Endodermal cell (in vitro differentiated cells): ENCODE measurements around the gene ARHGEF2. TPM values are rescaled to one million over a fixed set of nuclear protein-coding genes. Genes with fewer than 3 reads are reported as not detected.

ENCODE experiments used
- DNase-seq: peaks from one replicate; pipeline ENCODE4 v3.0.0-alpha.2; 2017
- H3K27ac ChIP-seq: 2 replicates; pipeline ENCODE4 v1.5.1; 2013; ENCODE audit warnings: mild to moderate bottlenecking, low read depth, low read length, moderate library complexity
- H3K27me3 ChIP-seq: 2 replicates; pipeline ENCODE4 v1.6.1; 2013; ENCODE audit warnings: mild to moderate bottlenecking, low read length, moderate library complexity; ENCODE audit not compliant: insufficient read depth, control insufficient read depth, poor library complexity, severe bottlenecking
- H3K36me3 ChIP-seq: 2 replicates; pipeline ENCODE4 v1.7.0; 2013; ENCODE audit warnings: mild to moderate bottlenecking, low read length, moderate library complexity; ENCODE audit not compliant: control insufficient read depth, insufficient read depth
- H3K4me1 ChIP-seq: one replicate; pipeline ENCODE4 v1.7.0; 2013; ENCODE audit warnings: low read length; ENCODE audit not compliant: control insufficient read depth, insufficient read depth
- H3K4me3 ChIP-seq: 2 replicates; pipeline ENCODE4 v1.5.1; 2013; ENCODE audit warnings: mild to moderate bottlenecking, low read length, moderate library complexity
- H3K9ac ChIP-seq: 2 replicates; pipeline ENCODE4 v1.6.1; 2013; ENCODE audit warnings: mild to moderate bottlenecking, low read length, moderate library complexity; ENCODE audit not compliant: poor library complexity, severe bottlenecking; ENCODE audit errors: extremely low read depth
- H3K9me3 ChIP-seq: 2 replicates; pipeline ENCODE4 v1.6.1; 2013; ENCODE audit warnings: mild to moderate bottlenecking, low read length, moderate library complexity; ENCODE audit not compliant: control insufficient read depth
- H3K27ac Mint-ChIP-seq: 2 replicates; pipeline ENCODE4 v1.8.0; 2020; ENCODE audit warnings: mixed read lengths
- H3K27me3 Mint-ChIP-seq: 2 replicates; pipeline ENCODE4 v1.8.0; 2021; ENCODE audit warnings: mild to moderate bottlenecking, mixed read lengths; ENCODE audit not compliant: insufficient read depth
- H3K36me3 Mint-ChIP-seq: 2 replicates; pipeline ENCODE4 v1.8.0; 2020; ENCODE audit warnings: low read depth, mixed read lengths
- H3K4me1 Mint-ChIP-seq: 2 replicates; pipeline ENCODE4 v1.8.0; 2020; ENCODE audit warnings: mixed read lengths
- H3K4me3 Mint-ChIP-seq: 2 replicates; pipeline ENCODE4 v1.8.0; 2020; ENCODE audit warnings: mild to moderate bottlenecking, moderate library complexity, mixed read lengths
- H3K9me3 Mint-ChIP-seq: 2 replicates; pipeline ENCODE4 v1.8.0; 2020; ENCODE audit warnings: mild to moderate bottlenecking, mixed read lengths
- CTCF ChIP-seq: fragments of 200-600 bp; sonication (generic); conservative IDR thresholded peaks from 2 replicates; pipeline ENCODE4 v1.5.0; 2021; ENCODE audit warnings: antibody characterized with exemption, mild to moderate bottlenecking
- WGBS, 2 experiments: methylation state at CpG; one replicate each; pipeline versions ENCODE4 v1.1.5 to v1.1.7; 2013; ENCODE audit warnings: missing lambda C conversion rate in 2 of 2, mixed read lengths in 1 of 2; ENCODE audit not compliant: insufficient coverage in 1 of 2, insufficient read length in 1 of 2; 5-methylcytosine and 5-hydroxymethylcytosine counted together
- total RNA-seq, 2 donors: library from RNA; stranded (reverse); fragmentation: NEBNext Ultra II Directional in 1 of 2; extraction: Animal tissue kit (Norgen Biotek cat#: 25700) in 1 of 2; gene quantifications; 2 replicates in 1 of 2; 3 replicates in 1 of 2; pipeline ENCODE4 v1.2.1, GENCODE V29; 2021

The ARHGEF2 gene
- total RNA-seq, 2 donors from 2014 or later = 134 to 147 TPM

GRCh38 chr1:155920717-155921116, 57.6 kb downstream of the ARHGEF2 start:
- Histone ChIP-seq H3K36me3 (peaks cover 97% of the 10 kb centered on the region), H3K9ac (no peak overlapping the region), H3K27ac (no peak overlapping the region), H3K27me3 (no peaks in the 10 kb centered on the region), H3K4me3 (no peak overlapping the region), H3K4me1 (no peaks in the 10 kb centered on the region), H3K9me3 (no peaks in the 10 kb centered on the region)
- H3K4me3 Mint-ChIP-seq = no peak overlapping the region
- H3K4me1 Mint-ChIP-seq = no peaks in the 10 kb centered on the region
- H3K36me3 Mint-ChIP-seq = peaks cover 85% of the 10 kb centered on the region
- no peak for DNase-seq
- H3K27me3 Mint-ChIP-seq = no peaks in the 10 kb centered on the region
- no peak overlapping the region for H3K27ac Mint-ChIP-seq
- WGBS, 2 experiments = 96 to 98% methylated on average over 3 of the region's 3 CpGs
- TF ChIP-seq CTCF = no peak
- H3K9me3 Mint-ChIP-seq = no peaks in the 10 kb centered on the region

GRCh38 chr1:155919801-155920200, 58.5 kb downstream of the ARHGEF2 start:
- H3K4me1 ChIP-seq = no peaks in the 10 kb centered on the region
- no peak overlapping the region for H3K4me3 ChIP-seq
- H3K27me3 Mint-ChIP-seq = no peaks in the 10 kb centered on the region
- H3K9me3 ChIP-seq = no peaks in the 10 kb centered on the region
- 90 to 96% methylated on average over 2 of the region's 2 CpGs for WGBS, 2 experiments
- no peaks in the 10 kb centered on the region for H3K9me3 Mint-ChIP-seq
- no peak for DNase-seq
- no peaks in the 10 kb centered on the region for H3K27me3 ChIP-seq
- no peaks in the 10 kb centered on the region for H3K4me1 Mint-ChIP-seq
- no peak overlapping the region for H3K27ac Mint-ChIP-seq
- no peak overlapping the region for H3K4me3 Mint-ChIP-seq
- TF ChIP-seq CTCF = no peak
- H3K36me3 Mint-ChIP-seq = peaks cover 81% of the 10 kb centered on the region
- no peak overlapping the region for H3K27ac ChIP-seq
- H3K36me3 ChIP-seq = peaks cover 96% of the 10 kb centered on the region
- H3K9ac ChIP-seq = no peak overlapping the region

GRCh38 chr1:155918660-155919059, 59.7 kb downstream of the ARHGEF2 start:
- Mint-ChIP-seq H3K9me3 (no peaks in the 10 kb centered on the region), H3K27me3 (no peaks in the 10 kb centered on the region), H3K4me1 (no peaks in the 10 kb centered on the region), H3K4me3 (no peak overlapping the region), H3K36me3 (peaks cover 85% of the 10 kb centered on the region), H3K27ac (no peak overlapping the region)
- H3K27me3 ChIP-seq = no peaks in the 10 kb centered on the region
- H3K9me3 ChIP-seq = no peaks in the 10 kb centered on the region
- WGBS, 2 experiments = 95 to 100% methylated on average over 3 of the region's 3 CpGs
- no peak for TF ChIP-seq CTCF
- no peak overlapping the region for H3K27ac ChIP-seq
- H3K9ac ChIP-seq = no peak overlapping the region
- DNase-seq = no peak
- H3K4me3 ChIP-seq = no peak overlapping the region
- peaks cover 96% of the 10 kb centered on the region for H3K36me3 ChIP-seq
- no peaks in the 10 kb centered on the region for H3K4me1 ChIP-seq
